ENCODE results near the gene OGFOD3. TPM values are rescaled to one million over a fixed set of nuclear protein-coding genes. Genes with fewer than 3 reads are reported as not detected.
"Not testable (repeated sequence)": the region's sequence is repeated elsewhere in the genome, so short reads cannot be mapped to it uniquely, and the experiment has no call there.

OGFOD3 gene
- total RNA-seq, 1 experiment from 2014 or later: 25.0 TPM

- POLR2A ChIA-PET (ENCODE audit: low non-redundant PET): no interaction called here
- no peaks in the 10 kb centered on the region for H3K9me3 ChIP-seq (ENCODE audit: low read depth, low read length, poor library complexity, severe bottlenecking)
- no TSS peak for BruUV-seq (replicated peaks)
- no peaks in the 10 kb centered on the region for H3K27me3 ChIP-seq (replicated peaks; ENCODE audit: insufficient read depth, low read depth, low read length, poor library complexity)
- CTCF ChIA-PET: no interaction called here
- no peak for TF ChIP-seq EZH2 (IDR thresholded peaks at IDR 0.05; ENCODE audit: borderline replicate concordance, low read depth, low read length, poor library complexity, severe bottlenecking)
- no peak for TF ChIP-seq CTCF (conservative IDR thresholded peaks at IDR 0.05; ENCODE audit: low read depth, low read length)
- intact Hi-C loops (cut with micrococcal nuclease; ENCODE audit: unreplicated experiment): no loop called here
- H3K36me3 ChIP-seq (ENCODE audit: insufficient read depth, low read length, poor library complexity, severe bottlenecking): no peaks in the 10 kb centered on the region
- no peak for DNase-seq (ENCODE audit: low spot score)
- peaks cover 17% of the 10 kb centered on the region for H3K4me1 ChIP-seq (ENCODE audit: insufficient read depth, low read length, poor library complexity, severe bottlenecking)
- no peak overlapping the region for H3K4me3 ChIP-seq (ENCODE audit: low read depth, low read length, poor library complexity, severe bottlenecking)
- H3K27ac ChIP-seq (ENCODE audit: low read depth, low read length, poor library complexity, severe bottlenecking): no peak overlapping the region
These were observed 69.5 kb downstream of the OGFOD3 start for GRCh38 chr17:82348866-82349265.

GRCh38 chr17:82348434-82348833, 70.0 kb downstream of the OGFOD3 start:
- POLR2A ChIA-PET (ENCODE audit: low non-redundant PET): no interaction called here
- DNase-seq (ENCODE audit: low spot score): no peak
- CTCF ChIA-PET: no interaction called here
- Histone ChIP-seq H3K27me3 (replicated peaks; ENCODE audit: insufficient read depth, low read depth, low read length, poor library complexity) (no peaks in the 10 kb centered on the region), H3K4me1 (ENCODE audit: insufficient read depth, low read length, poor library complexity, severe bottlenecking) (peaks cover 17% of the 10 kb centered on the region), H3K9me3 (ENCODE audit: low read depth, low read length, poor library complexity, severe bottlenecking) (no peaks in the 10 kb centered on the region), H3K4me3 (ENCODE audit: low read depth, low read length, poor library complexity, severe bottlenecking) (no peak overlapping the region), H3K36me3 (ENCODE audit: insufficient read depth, low read length, poor library complexity, severe bottlenecking) (no peaks in the 10 kb centered on the region), H3K27ac (ENCODE audit: low read depth, low read length, poor library complexity, severe bottlenecking) (no peak overlapping the region)
- TF ChIP-seq EZH2 (IDR thresholded peaks at IDR 0.05; ENCODE audit: borderline replicate concordance, low read depth, low read length, poor library complexity, severe bottlenecking) (no peak), CTCF (conservative IDR thresholded peaks at IDR 0.05; ENCODE audit: low read depth, low read length) (no peak)
- intact Hi-C loops (cut with micrococcal nuclease; ENCODE audit: unreplicated experiment): no loop called here
- no TSS peak for BruUV-seq (replicated peaks)

GRCh38 chr17:82347994-82348393, 70.4 kb downstream of the OGFOD3 start:
- H3K9me3 ChIP-seq (ENCODE audit: low read depth, low read length, poor library complexity, severe bottlenecking); POLR2A ChIA-PET (ENCODE audit: low non-redundant PET); BruUV-seq (replicated peaks); DNase-seq (ENCODE audit: low spot score); H3K27me3 ChIP-seq (replicated peaks; ENCODE audit: insufficient read depth, low read depth, low read length, poor library complexity); H3K36me3 ChIP-seq (ENCODE audit: insufficient read depth, low read length, poor library complexity, severe bottlenecking); CTCF ChIA-PET; H3K4me3 ChIP-seq (ENCODE audit: low read depth, low read length, poor library complexity, severe bottlenecking); intact Hi-C loops (cut with micrococcal nuclease; ENCODE audit: unreplicated experiment); H3K27ac ChIP-seq (ENCODE audit: low read depth, low read length, poor library complexity, severe bottlenecking): not testable (repeated sequence)
- H3K4me1 ChIP-seq (ENCODE audit: insufficient read depth, low read length, poor library complexity, severe bottlenecking): peaks cover 17% of the 10 kb centered on the region

All from A673 (cell line).